A549 (cell line): ENCODE data around the gene VSIG2. TPM values are rescaled to one million over a fixed set of nuclear protein-coding genes. Genes with fewer than 3 reads are reported as not detected.

ENCODE experiments used
- ATAC-seq, 2 experiments: fragments of 200-7000 bp in 1 of 2; fragments of >200 bp in 1 of 2; cut with Nextera tagmentation in 1 of 2; cut with Tn5 transposase in 1 of 2; 3 replicates each; pipeline versions ENCODE4 v1.8.0 to v1.9.1; 2018 to 2020; ENCODE audit warnings: mild to moderate bottlenecking in 1 of 2, moderate library complexity in 1 of 2
- CTCF ChIA-PET: fragments of 300-600 bp; sonication (Branson Sonifier 250); formaldehyde crosslinking; extraction: SDS; loops from one replicate; lab custom pipeline; 2021; ENCODE audit warnings: antibody characterized with exemption, inconsistent platforms; lab: Yijun Ruan, JAX
- POLR2A ChIA-PET: fragments of 350-600 bp; formaldehyde crosslinking; extraction: SDS; loops from one replicate; lab custom pipeline; 2021; ENCODE audit warnings: antibody characterized with exemption, inconsistent platforms; lab: Yijun Ruan, JAX
- DNase-seq, 2 experiments: peaks; one replicate each; pipeline versions ENCODE4 v3.0.0 to v3.0.0-alpha.2; 2011 to 2016; ENCODE audit warnings: low read depth in 1 of 2, low spot score in 1 of 2
- FAIRE-seq: peaks from 2 replicates; lab custom pipeline; 2011; peaks lifted over from hg19 to GRCh38; lab: Jason Lieb, UNC
- H3K27ac ChIP-seq, 2 experiments: fragments of >200 bp; sonication (Bioruptor Twin); formaldehyde crosslinking; 3 replicates each; pipeline ENCODE4 v1.5.1; 2016 to 2017
- H3K4me1 ChIP-seq: fragments of >200 bp; sonication (Bioruptor Twin); formaldehyde crosslinking; 3 replicates; pipeline ENCODE4 v1.6.1; 2016
- H3K4me2 ChIP-seq: fragments of >200 bp; sonication (Bioruptor Twin); formaldehyde crosslinking; 3 replicates; pipeline ENCODE4 v1.6.1; 2016
- H3K4me3 ChIP-seq: fragments of >200 bp; sonication (Bioruptor Twin); formaldehyde crosslinking; 3 replicates; pipeline ENCODE4 v1.5.1; 2016
- H3K9me3 ChIP-seq: fragments of >200 bp; sonication (Bioruptor Twin); formaldehyde crosslinking; 3 replicates; pipeline ENCODE4 v1.6.1; 2016
- CBX8 ChIP-seq: fragments of 200-600 bp; sonication (generic); IDR thresholded peaks from 2 replicates; pipeline ENCODE4 v1.6.1; 2016
- CHD4 ChIP-seq: fragments of 200-600 bp; sonication (generic); IDR thresholded peaks from 2 replicates; pipeline ENCODE4 v1.6.1; 2016; ENCODE audit warnings: antibody characterized with exemption, mild to moderate bottlenecking, borderline replicate concordance
- ESRRA ChIP-seq: fragments of 150-350 bp; IDR thresholded peaks from 2 replicates; pipeline ENCODE4 v1.6.1; 2014; ENCODE audit warnings: mild to moderate bottlenecking, low read length, borderline replicate concordance
- FOSL2 ChIP-seq, 2 experiments: fragments of 450-650 bp in 1 of 2; fragments of >200 bp in 1 of 2; sonication (Bioruptor Twin) in 1 of 2; formaldehyde crosslinking; IDR thresholded peaks; 2 replicates each; pipeline versions ENCODE4 v1.5.0 to v1.6.1; 2016 to 2020; ENCODE audit warnings: mild to moderate bottlenecking in 1 of 2, moderate library complexity in 1 of 2
- GATA3 ChIP-seq: IDR thresholded peaks from 2 replicates; pipeline ENCODE4 v1.6.1; 2012; ENCODE audit warnings: borderline replicate concordance
- HEYL ChIP-seq: fragments of 250-450 bp; sonication (Bioruptor Pico); IDR thresholded peaks from 2 replicates; pipeline ENCODE4 v1.8.0; 2021; ENCODE audit warnings: mild to moderate bottlenecking, moderate library complexity
- JUN ChIP-seq, 2 experiments: fragments of >200 bp; sonication (Bioruptor Twin); formaldehyde crosslinking; IDR thresholded peaks; 2 replicates in 1 of 2; 3 replicates in 1 of 2; pipeline ENCODE4 v1.6.1; 2016 to 2017
- KDM5A ChIP-seq: fragments of 200-600 bp; sonication (generic); IDR thresholded peaks from 2 replicates; pipeline ENCODE4 v1.6.1; 2016; ENCODE audit warnings: antibody characterized with exemption, mild to moderate bottlenecking
- MAZ ChIP-seq: fragments of 150-350 bp; IDR thresholded peaks from 2 replicates; pipeline ENCODE4 v1.6.1; 2014; ENCODE audit warnings: antibody characterized with exemption, low read depth, low read length, borderline replicate concordance
- NFE2L2 ChIP-seq: fragments of 150-350 bp; conservative IDR thresholded peaks from 2 replicates; pipeline ENCODE4 v1.6.1; 2014; ENCODE audit warnings: low read length
- NR3C1 ChIP-seq: fragments of >200 bp; sonication (Bioruptor Twin); formaldehyde crosslinking; IDR thresholded peaks from 3 replicates; pipeline ENCODE4 v1.6.1; 2017
- PHF8 ChIP-seq: fragments of 200-600 bp; sonication (generic); IDR thresholded peaks from 2 replicates; pipeline ENCODE4 v1.6.1; 2016; ENCODE audit warnings: low read depth, mild to moderate bottlenecking, antibody characterized with exemption, moderate library complexity, borderline replicate concordance
- SMC3 ChIP-seq: fragments of >200 bp; sonication (Bioruptor Twin); formaldehyde crosslinking; IDR thresholded peaks from 3 replicates; pipeline ENCODE4 v1.6.1; 2018; ENCODE audit warnings: inconsistent platforms
- TFCP2L1 ChIP-seq: fragments of 250-450 bp; sonication (Bioruptor Pico); IDR thresholded peaks from 2 replicates; pipeline ENCODE4 v1.5.0; 2021; ENCODE audit warnings: mild to moderate bottlenecking
- ZC3H11A ChIP-seq: fragments of 450-650 bp; IDR thresholded peaks from 2 replicates; pipeline ENCODE4 v1.6.1; 2014; ENCODE audit warnings: antibody characterized with exemption, mild to moderate bottlenecking
- ZSCAN20 ChIP-seq: fragments of 250-450 bp; sonication (Bioruptor Pico); IDR thresholded peaks from 2 replicates; pipeline ENCODE4 v1.8.0; 2022; ENCODE audit warnings: mild to moderate bottlenecking, moderate library complexity
- WGBS: methylation state at CpG from one replicate; pipeline ENCODE4 v1.1.6; 2017; ENCODE audit errors: missing lambda C conversion rate; 5-methylcytosine and 5-hydroxymethylcytosine counted together
- polyA plus RNA-seq, 4 experiments: library from polyadenylated mRNA; depleted of rRNA in 3 of 4; stranded (reverse); fragments of >200 nt; fragmentation: RNase III in 1 of 4; extraction: RNeasy Plus Mini Kit Qiagen cat#74134 plus additional on column Dnase treatment in 1 of 4; gene quantifications; 2 replicates in 3 of 4; 3 replicates in 1 of 4; pipeline ENCODE4 v1.2.3, GENCODE V29; 2011 to 2017
- TF ChIP-seq, protein P1 (sequence below): fragments of 150-350 bp; IDR thresholded peaks from 2 replicates; pipeline ENCODE4 v1.6.1; 2014; ENCODE audit warnings: low read depth, mild to moderate bottlenecking, low read length
- TF ChIP-seq, protein P2 (sequence below): IDR thresholded peaks from 2 replicates; pipeline ENCODE4 v1.6.1; 2012
- TF ChIP-seq, protein P3 (sequence below): fragments of 200-600 bp; sonication (generic); IDR thresholded peaks from 2 replicates; pipeline ENCODE4 v1.6.1; 2016; ENCODE audit warnings: antibody characterized with exemption, mild to moderate bottlenecking, moderate library complexity
- TF ChIP-seq, protein P4 (sequence below): fragments of >200 bp; sonication (Bioruptor Twin); formaldehyde crosslinking; IDR thresholded peaks from 3 replicates; pipeline ENCODE4 v1.6.1; 2016
- TF ChIP-seq, protein P5 (sequence below): fragments of 250-450 bp; sonication (Bioruptor Pico); IDR thresholded peaks from 2 replicates; pipeline ENCODE4 v1.5.0; 2020; ENCODE audit warnings: low read depth, mild to moderate bottlenecking, moderate library complexity

VSIG2 gene
- polyA plus RNA-seq, 2 of the 4 experiments (the other 2 are of a cell fraction): not detected

DNA sequence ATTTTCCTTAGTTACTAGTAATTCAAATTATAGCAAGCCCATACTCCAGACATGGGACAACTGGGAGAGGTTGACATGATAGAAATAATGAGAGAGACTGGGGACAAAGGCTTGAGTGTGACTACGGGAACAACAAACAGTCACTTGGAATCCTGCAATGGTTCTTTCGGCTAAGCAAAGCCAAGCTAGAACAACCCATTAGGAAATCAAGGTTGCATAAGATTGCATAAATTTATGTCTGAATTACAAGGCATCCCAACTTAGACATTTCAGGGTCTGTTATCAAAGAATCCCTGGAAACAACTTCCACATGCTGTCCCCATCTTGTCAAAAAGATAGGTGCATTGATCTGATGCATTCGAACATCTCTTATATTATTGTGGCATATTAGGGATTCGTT, 22.5 kb downstream of the VSIG2 start:
- Histone ChIP-seq H3K27ac (no peak overlapping the region), H3K4me1 (peaks cover 6% of the 10 kb centered on the region; the same call in 1 of the 3 replicates), H3K4me3 (no peak overlapping the region), H3K4me2 (no peak overlapping the region), H3K9me3 (no peaks in the 10 kb centered on the region)
- ATAC-seq: no peak
- FAIRE-seq: no peak
- POLR2A ChIA-PET: no interaction called here
- 59% methylated on average over 4 of the region's 4 CpGs for WGBS
- no peak for DNase-seq
- CTCF ChIA-PET: interaction anchor here (1.4 to 2.0 kb wide), 2 partner anchors 17 to 29 kb away, joined by 3 to 6 read pairs; no protein-coding TSS in a partner anchor
- TF ChIP-seq TFCP2L1 (no peak), ZC3H11A (no peak), MAZ (no peak), JUN (IDR thresholded peaks at IDR 0.05) (no peak), FOSL2 (IDR thresholded peaks at IDR 0.05) (no peak), FOSL2 (CRISPR knock-in tag; IDR thresholded peaks at IDR 0.05) (no peak), SMC3 (no peak), CBX8 (no peak), NR3C1 (no peak), GATA3 (no peak)
- TF ChIP-seq, protein P1, sequence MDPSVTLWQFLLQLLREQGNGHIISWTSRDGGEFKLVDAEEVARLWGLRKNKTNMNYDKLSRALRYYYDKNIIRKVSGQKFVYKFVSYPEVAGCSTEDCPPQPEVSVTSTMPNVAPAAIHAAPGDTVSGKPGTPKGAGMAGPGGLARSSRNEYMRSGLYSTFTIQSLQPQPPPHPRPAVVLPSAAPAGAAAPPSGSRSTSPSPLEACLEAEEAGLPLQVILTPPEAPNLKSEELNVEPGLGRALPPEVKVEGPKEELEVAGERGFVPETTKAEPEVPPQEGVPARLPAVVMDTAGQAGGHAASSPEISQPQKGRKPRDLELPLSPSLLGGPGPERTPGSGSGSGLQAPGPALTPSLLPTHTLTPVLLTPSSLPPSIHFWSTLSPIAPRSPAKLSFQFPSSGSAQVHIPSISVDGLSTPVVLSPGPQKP: no peak
- TF ChIP-seq, protein P2, sequence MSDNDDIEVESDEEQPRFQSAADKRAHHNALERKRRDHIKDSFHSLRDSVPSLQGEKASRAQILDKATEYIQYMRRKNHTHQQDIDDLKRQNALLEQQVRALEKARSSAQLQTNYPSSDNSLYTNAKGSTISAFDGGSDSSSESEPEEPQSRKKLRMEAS: no peak
- TF ChIP-seq, protein P3, sequence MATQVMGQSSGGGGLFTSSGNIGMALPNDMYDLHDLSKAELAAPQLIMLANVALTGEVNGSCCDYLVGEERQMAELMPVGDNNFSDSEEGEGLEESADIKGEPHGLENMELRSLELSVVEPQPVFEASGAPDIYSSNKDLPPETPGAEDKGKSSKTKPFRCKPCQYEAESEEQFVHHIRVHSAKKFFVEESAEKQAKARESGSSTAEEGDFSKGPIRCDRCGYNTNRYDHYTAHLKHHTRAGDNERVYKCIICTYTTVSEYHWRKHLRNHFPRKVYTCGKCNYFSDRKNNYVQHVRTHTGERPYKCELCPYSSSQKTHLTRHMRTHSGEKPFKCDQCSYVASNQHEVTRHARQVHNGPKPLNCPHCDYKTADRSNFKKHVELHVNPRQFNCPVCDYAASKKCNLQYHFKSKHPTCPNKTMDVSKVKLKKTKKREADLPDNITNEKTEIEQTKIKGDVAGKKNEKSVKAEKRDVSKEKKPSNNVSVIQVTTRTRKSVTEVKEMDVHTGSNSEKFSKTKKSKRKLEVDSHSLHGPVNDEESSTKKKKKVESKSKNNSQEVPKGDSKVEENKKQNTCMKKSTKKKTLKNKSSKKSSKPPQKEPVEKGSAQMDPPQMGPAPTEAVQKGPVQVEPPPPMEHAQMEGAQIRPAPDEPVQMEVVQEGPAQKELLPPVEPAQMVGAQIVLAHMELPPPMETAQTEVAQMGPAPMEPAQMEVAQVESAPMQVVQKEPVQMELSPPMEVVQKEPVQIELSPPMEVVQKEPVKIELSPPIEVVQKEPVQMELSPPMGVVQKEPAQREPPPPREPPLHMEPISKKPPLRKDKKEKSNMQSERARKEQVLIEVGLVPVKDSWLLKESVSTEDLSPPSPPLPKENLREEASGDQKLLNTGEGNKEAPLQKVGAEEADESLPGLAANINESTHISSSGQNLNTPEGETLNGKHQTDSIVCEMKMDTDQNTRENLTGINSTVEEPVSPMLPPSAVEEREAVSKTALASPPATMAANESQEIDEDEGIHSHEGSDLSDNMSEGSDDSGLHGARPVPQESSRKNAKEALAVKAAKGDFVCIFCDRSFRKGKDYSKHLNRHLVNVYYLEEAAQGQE: no peak

DNA sequence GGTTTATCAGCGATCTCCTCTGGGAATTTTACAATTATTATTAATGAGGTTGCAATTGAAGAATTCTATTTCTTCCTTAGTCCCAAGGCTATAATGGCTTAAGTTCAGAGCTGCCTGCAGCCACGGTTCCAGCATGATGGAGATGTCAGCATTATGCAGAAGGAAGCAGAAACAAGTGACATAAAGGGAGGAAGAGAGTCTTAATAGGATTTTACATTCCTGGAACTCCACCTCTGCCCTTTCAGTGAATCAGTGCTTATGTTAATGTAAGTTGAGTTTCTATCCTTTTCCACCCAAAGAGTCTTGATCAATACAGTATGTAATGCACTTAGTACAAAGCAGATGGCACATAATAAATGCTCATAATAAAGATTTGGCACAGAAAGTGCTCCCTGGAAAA, 23.9 kb downstream of the VSIG2 start:
- no peak for TF ChIP-seq JUN (IDR thresholded peaks at IDR 0.05)
- TF ChIP-seq, protein P4, sequence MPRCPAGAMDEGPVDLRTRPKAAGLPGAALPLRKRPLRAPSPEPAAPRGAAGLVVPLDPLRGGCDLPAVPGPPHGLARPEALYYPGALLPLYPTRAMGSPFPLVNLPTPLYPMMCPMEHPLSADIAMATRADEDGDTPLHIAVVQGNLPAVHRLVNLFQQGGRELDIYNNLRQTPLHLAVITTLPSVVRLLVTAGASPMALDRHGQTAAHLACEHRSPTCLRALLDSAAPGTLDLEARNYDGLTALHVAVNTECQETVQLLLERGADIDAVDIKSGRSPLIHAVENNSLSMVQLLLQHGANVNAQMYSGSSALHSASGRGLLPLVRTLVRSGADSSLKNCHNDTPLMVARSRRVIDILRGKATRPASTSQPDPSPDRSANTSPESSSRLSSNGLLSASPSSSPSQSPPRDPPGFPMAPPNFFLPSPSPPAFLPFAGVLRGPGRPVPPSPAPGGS: no peak
- no peak for TF ChIP-seq HEYL (CRISPR knock-in tag)
- no peak for TF ChIP-seq ZC3H11A
- TF ChIP-seq ZSCAN20: no peak
- TF ChIP-seq NFE2L2: no peak
- TF ChIP-seq, all 56 proteins: peak for 0
- no peaks in the 10 kb centered on the region for H3K9me3 ChIP-seq
- CTCF ChIA-PET: no interaction called here

DNA sequence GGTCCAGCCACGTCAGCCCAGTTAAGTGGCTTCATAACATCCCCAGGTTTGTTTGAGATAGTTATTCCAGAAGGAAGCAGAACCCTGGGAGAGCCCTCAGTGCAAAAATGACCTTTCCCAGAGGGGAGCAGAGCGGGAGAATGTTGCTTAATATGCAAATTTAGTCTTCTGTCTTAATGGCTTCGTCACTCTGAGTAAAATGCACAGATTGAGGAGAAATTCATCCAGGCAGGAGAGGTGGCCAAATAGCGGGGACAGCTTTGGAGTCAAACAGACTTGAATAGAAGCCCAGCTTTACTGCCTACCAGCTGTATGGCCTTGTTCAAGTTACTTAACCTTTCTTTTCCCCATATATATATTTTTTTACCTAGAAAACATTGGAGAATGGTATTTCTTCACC, 24.6 kb downstream of the VSIG2 start:
- CTCF ChIA-PET: no interaction called here
- Histone ChIP-seq H3K9me3 (no peaks in the 10 kb centered on the region), H3K4me1 (peaks cover 6% of the 10 kb centered on the region; the same call in 1 of the 3 replicates), H3K4me2 (no peak overlapping the region), H3K4me3 (no peak overlapping the region), H3K27ac (no peak overlapping the region)
- no peak for FAIRE-seq
- no peak for DNase-seq
- no peak for ATAC-seq
- POLR2A ChIA-PET: no interaction called here
- 63% methylated on average over 4 of the region's 4 CpGs for WGBS
- TF ChIP-seq PHF8 (no peak), KDM5A (no peak), JUN (IDR thresholded peaks at IDR 0.05) (no peak), ESRRA (no peak), CHD4 (no peak)
- TF ChIP-seq, protein P1: no peak
- TF ChIP-seq, protein P3: no peak
- TF ChIP-seq, protein P5, sequence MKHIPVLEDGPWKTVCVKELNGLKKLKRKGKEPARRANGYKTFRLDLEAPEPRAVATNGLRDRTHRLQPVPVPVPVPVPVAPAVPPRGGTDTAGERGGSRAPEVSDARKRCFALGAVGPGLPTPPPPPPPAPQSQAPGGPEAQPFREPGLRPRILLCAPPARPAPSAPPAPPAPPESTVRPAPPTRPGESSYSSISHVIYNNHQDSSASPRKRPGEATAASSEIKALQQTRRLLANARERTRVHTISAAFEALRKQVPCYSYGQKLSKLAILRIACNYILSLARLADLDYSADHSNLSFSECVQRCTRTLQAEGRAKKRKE (CRISPR knock-in tag): no peak

More for the DNA sequence above, 23.9 kb downstream of the VSIG2 start:
- FAIRE-seq (no peak), ATAC-seq (no peak), DNase-seq (no peak)
- WGBS: 37% methylated on average over 2 of the region's 2 CpGs
- POLR2A ChIA-PET: no interaction called here
- Histone ChIP-seq H3K4me3 (no peak overlapping the region), H3K4me1 (peaks cover 6% of the 10 kb centered on the region; the same call in 1 of the 3 replicates), H3K4me2 (no peak overlapping the region), H3K27ac (no peak overlapping the region)
